Omental fat pad (tissue), 4 donors: Measurements from ENCODE around the gene MMP28. TPM values are rescaled to one million over a fixed set of nuclear protein-coding genes. Genes with fewer than 3 reads are reported as not detected.
A peak's percentile ranks its signal among the peaks of the same experiment; 100 is the strongest.

ENCODE experiments used
- ATAC-seq: fragments of 150-250 bp; one replicate; pipeline ENCODE4 v1.9.1; 2016; ENCODE audit warnings: mild to moderate bottlenecking, moderate library complexity; ENCODE audit not compliant: low FRiP score
- DNase-seq: peaks from one replicate; pipeline ENCODE4 v3.0.0-alpha.2; 2019; ENCODE audit warnings: low spot score
- CTCF ChIP-seq, 3 donors: fragments of 450-650 bp; IDR thresholded peaks; one replicate each; pipeline ENCODE4 v1.5.1; 2016 to 2017; ENCODE audit warnings: antibody characterized with exemption in 3 of 3, mild to moderate bottlenecking in 3 of 3, moderate library complexity in 2 of 3
- total RNA-seq, 4 donors: library from RNA; depleted of rRNA; stranded (reverse); fragments of >200 nt; gene quantifications; one replicate each; pipeline ENCODE4 v1.1.0, GENCODE V29; 2016

The MMP28 gene
- total RNA-seq, 4 donors from 2014 or later: 31.5 to 65.6 (median 48.7) TPM

- ATAC-seq (peak; percentile 46), DNase-seq (no peak)
- no peak for TF ChIP-seq CTCF (IDR thresholded peaks at IDR 0.05)
Observed at GRCh38 chr17:35799942-35800341, 4.5 kb upstream of the MMP28 start.

- DNase-seq: no peak
- ATAC-seq: no peak
- no peak for TF ChIP-seq CTCF (IDR thresholded peaks at IDR 0.05)
Observed at GRCh38 chr17:35797918-35798317, 2.5 kb upstream of the MMP28 start.

GRCh38 chr17:35797370-35797769 lies 1.9 kb upstream of the MMP28 start:
- ATAC-seq: no peak
- DNase-seq: no peak
- no peak for TF ChIP-seq CTCF (IDR thresholded peaks at IDR 0.05)

- TF ChIP-seq CTCF (IDR thresholded peaks at IDR 0.05): no peak
- DNase-seq (no peak), ATAC-seq (no peak)
Observed at GRCh38 chr17:35796942-35797341, 1.5 kb upstream of the MMP28 start.

- DNase-seq (no peak), ATAC-seq (no peak)
- TF ChIP-seq CTCF (IDR thresholded peaks at IDR 0.05): no peak
Observed at GRCh38 chr17:35795871-35796265, 427 bp upstream of the MMP28 start.

- ATAC-seq (no peak), DNase-seq (no peak)
- TF ChIP-seq CTCF (IDR thresholded peaks at IDR 0.05): no peak
Observed at GRCh38 chr17:35793257-35793656, 2.2 kb downstream of the MMP28 start.

GRCh38 chr17:35791681-35792350 lies 3.6 kb downstream of the MMP28 start:
- DNase-seq: no peak
- no peak for TF ChIP-seq CTCF (IDR thresholded peaks at IDR 0.05)
- ATAC-seq: no peak
